Endometrial microvascular endothelial cells (primary cell): Measurements from ENCODE around the gene FAM98A. TPM values are rescaled to one million over a fixed set of nuclear protein-coding genes. Genes with fewer than 3 reads are reported as not detected.

ENCODE experiments used
- in situ Hi-C: cut with HindIII; loops from 2 replicates; pipeline ENCODE4 v1.10.0; 2017; ENCODE audit warnings: low sequenced_read_pairs, low pct_unique_long_range_greater_than_20kb; ENCODE audit errors: inconsistent ontology term
- total RNA-seq: library from RNA; depleted of rRNA; stranded (reverse); fragments of >200 nt; gene quantifications from one replicate; pipeline ENCODE4 v1.2.3, GENCODE V29; 2015; ENCODE audit errors: inconsistent ontology term

The FAM98A gene
- total RNA-seq: 57.1 TPM

GRCh38 chr2:33599175-33599942 is at the start of gene FAM98A:
Gene FAM98A, minus strand, starts transcription at chr2:33599299. Its CDS starts 78 bp downstream, at chr2:33599221.
- in situ Hi-C loops: no loop called here

- in situ Hi-C loops: no loop called here
Measured at GRCh38 chr2:33645861-33646260, 46.8 kb upstream of the FAM98A start.

- in situ Hi-C loops: no loop called here
Measured at GRCh38 chr2:33644215-33644614, 45.1 kb upstream of the FAM98A start.

- in situ Hi-C loops: no loop called here
Measured at GRCh38 chr2:33636001-33636400, 36.9 kb upstream of the FAM98A start.

- in situ Hi-C loops: no loop called here
Measured at GRCh38 chr2:33634261-33634910, 35.3 kb upstream of the FAM98A start.

- in situ Hi-C loops: no loop called here
Measured at GRCh38 chr2:33633315-33633714, 34.2 kb upstream of the FAM98A start.

- in situ Hi-C loops: no loop called here
Measured at GRCh38 chr2:33632831-33633230, 33.7 kb upstream of the FAM98A start.

- in situ Hi-C loops: no loop called here
Measured at GRCh38 chr2:33628031-33628827, 29.1 kb upstream of the FAM98A start.

GRCh38 chr2:33619028-33619427 is 19.9 kb upstream of the FAM98A start:
- in situ Hi-C loops: no loop called here

GRCh38 chr2:33617989-33618388 is 18.9 kb upstream of the FAM98A start:
- in situ Hi-C loops: no loop called here

GRCh38 chr2:33617401-33617800 is 18.3 kb upstream of the FAM98A start:
- in situ Hi-C loops: no loop called here

GRCh38 chr2:33616873-33617272 is 17.8 kb upstream of the FAM98A start:
- in situ Hi-C loops: no loop called here

GRCh38 chr2:33614190-33614589 is 15.1 kb upstream of the FAM98A start:
- in situ Hi-C loops: no loop called here

GRCh38 chr2:33607905-33608304 is 8.8 kb upstream of the FAM98A start:
- in situ Hi-C loops: no loop called here

GRCh38 chr2:33607251-33607721 is 8.2 kb upstream of the FAM98A start:
- in situ Hi-C loops: no loop called here

GRCh38 chr2:33606622-33607021 is 7.5 kb upstream of the FAM98A start:
- in situ Hi-C loops: no loop called here

GRCh38 chr2:33606100-33606499 is 7.0 kb upstream of the FAM98A start:
- in situ Hi-C loops: no loop called here

- in situ Hi-C loops: no loop called here
Measured at GRCh38 chr2:33605056-33605455, 6.0 kb upstream of the FAM98A start.

GRCh38 chr2:33603416-33603815 is 4.3 kb upstream of the FAM98A start:
- in situ Hi-C loops: no loop called here
